ENCODE data around the gene OR5F1. TPM values are rescaled to one million over a fixed set of nuclear protein-coding genes. Genes with fewer than 3 reads are reported as not detected.

The OR5F1 gene
- total RNA-seq = not detected
- long read RNA-seq = 0 reads

DNA sequence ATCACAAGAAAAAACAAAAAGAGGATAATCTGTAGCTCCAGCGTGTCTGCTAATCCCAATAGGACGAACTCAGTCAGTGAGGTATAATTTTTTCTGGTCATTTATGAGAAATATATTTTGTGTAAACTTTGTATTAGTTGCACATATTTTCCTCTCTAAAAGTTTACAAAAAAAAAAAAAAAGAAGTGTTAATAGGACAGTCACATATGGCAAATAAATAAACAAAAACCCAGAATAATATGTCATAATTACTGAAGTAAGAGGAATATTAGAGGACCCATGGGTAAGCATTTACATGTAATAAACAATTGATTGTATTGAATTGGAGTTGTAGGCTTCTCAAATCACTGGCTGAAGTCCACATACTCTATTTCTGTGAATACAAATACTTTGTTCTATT, at the start of gene OR5F1:
Gene OR5F1 (minus strand): TSS at position 101 of the 400 bp plus-strand sequence. CDS start 0 bp downstream, at position 101.
- no peak for ATAC-seq
- intact Hi-C loops (cut with micrococcal nuclease) = no loop called here
- DNase-seq = no peak

DNA sequence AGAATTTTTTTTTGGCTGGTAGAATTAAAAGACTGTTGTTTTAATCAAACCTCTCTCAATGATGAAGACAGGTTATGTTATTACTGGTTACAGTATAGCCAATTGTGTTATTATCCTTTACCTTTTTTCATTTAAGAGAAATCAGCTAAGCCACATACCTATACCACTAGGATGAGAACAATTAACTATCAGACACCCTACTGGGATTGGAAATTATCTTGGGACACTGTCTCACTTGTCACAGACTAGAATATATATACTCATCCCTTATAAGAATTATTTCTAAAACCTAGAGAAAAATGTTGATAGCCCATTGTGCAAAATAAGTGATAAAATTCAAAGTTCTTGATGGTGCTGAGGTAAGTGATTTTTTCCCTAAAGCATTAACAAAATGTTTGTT, 32.9 kb upstream of the OR5F1 start, which contains the start of gene OR5AS1:
Gene OR5AS1 (plus strand): TSS at position 301 of the 400 bp plus-strand sequence. CDS start 2,765 bp downstream, outside the sequence.
- intact Hi-C loops (cut with micrococcal nuclease) = no loop called here
- DNase-seq (no peak), ATAC-seq (no peak)

DNA sequence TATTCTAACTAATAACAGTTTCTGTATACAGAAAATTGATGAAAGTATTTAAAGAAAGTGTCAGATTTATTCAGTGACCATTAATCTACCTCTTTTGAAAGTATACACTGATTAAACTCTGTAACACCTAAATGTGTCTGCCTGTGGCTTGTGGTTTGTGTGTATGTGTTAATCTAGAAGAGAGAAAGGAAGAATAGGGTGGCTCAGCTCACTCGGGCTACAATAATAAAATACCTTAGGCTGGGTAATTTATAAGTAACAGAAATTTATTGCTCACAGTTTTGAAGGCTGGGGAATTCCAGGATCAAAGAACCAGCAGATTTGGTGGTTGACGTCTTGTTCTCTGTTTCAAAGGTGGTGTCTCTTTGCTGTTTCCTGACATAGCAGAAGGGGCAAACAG, 19.4 kb upstream of the OR5F1 start:
- intact Hi-C loops (cut with micrococcal nuclease) = no loop called here
- no peak for DNase-seq
- ATAC-seq = no peak

DNA sequence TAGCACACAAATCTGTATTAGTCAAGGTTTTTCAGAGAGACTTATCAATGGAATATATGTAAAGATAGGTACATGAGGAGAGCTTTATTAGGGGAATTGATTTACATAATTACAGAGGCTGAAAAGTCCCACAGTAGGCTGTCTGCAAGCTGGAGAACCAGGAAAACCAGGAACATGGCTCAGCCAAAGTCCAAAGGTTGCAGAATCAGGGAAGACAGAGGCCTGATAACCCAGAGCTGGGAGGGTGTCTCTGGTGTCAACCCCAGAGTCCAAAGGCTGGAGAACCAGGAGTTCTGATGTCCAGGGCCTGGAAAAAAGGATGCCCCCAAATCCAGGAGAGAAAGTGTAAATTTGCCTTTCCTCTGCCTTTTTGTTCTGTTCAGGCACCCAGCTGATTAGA, 16.3 kb upstream of the OR5F1 start:
- intact Hi-C loops (cut with micrococcal nuclease) = no loop called here
- DNase-seq (no peak), ATAC-seq (no peak)

DNA sequence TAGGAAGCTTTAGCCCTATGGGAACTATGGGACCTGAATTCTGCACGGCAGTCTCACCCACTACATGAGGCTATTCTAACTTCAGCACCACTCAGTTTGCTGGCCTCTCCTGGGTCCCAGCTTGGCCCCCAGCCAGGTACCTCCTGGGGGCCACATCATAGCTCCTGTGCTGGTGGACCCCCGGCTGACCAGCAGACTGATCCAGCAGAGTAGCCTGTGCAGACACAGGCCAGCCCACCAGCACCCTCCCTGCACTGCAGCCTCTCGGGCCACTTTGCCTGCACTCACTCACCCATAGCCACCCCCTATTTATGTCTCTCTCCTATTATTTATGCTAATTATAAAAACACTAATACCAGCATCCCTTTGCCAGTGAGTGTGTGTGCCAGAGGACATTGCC, 23.5 kb downstream of the OR5F1 start:
- intact Hi-C loops (cut with micrococcal nuclease) = no loop called here
- ATAC-seq (no peak), DNase-seq (no peak)

DNA sequence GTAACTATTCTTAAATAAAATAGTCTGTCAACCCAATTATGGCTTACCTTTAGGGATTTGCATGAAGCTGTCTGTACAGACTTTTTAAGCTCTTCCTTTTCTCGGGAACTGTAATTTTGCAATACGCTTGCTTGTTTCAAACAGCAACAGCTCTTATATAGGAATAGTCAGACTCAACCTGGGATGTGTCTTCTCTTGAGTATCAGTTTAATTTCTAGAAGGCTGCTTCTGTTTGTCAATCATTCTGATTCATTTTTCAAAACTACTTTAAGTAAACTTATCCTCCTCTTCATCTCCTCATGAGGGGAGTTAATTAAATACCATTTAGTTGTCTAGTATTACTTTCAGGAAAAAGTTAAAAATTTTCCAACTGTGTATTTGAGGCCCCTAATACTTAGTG, 24.6 kb downstream of the OR5F1 start, which contains the start of gene OR10AG1:
Gene OR10AG1 (minus strand): TSS at position 101 of the 400 bp plus-strand sequence. CDS start 38 bp downstream, at position 63.
- intact Hi-C loops (cut with micrococcal nuclease) = no loop called here
- no peak for ATAC-seq
- DNase-seq = no peak

DNA sequence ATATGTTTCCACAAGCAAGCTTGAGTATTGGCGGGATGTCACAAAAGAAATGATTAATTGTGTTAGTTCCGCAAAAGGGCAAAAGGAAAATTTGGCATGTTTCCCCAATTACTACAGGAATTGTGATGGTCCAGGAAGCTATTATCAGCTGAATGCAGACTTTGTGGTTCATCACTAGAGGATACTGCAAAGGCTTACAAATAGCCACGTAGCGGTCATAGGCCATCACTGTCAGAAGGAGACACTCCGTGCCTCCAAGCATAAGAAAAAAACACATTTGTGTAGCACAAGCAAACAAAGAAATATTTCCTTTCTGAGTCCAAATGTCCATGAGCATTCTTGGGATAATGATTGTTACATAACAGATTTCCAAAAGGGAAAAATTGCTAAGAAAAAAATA, 26.5 kb downstream of the OR5F1 start:
- intact Hi-C loops (cut with micrococcal nuclease) = no loop called here
- DNase-seq = no peak

DNA sequence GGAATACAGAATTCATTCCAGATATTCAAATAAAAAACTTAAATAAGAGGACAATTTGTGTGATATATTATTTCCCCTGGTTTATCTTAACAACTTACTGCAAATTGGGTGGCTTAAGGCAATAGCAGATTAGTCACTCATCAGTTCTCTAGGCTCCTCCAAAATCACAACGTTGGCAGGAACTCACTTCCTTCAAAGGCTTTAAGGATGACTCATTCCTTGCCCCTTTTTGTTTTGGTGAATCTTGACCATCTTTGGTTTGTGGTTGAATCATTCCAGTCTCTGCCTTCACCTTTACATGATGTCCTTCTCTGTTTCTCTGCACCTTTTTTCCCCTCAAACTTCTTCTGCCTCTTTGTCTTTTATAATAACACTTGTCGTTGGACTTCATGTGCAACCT, 28.0 kb downstream of the OR5F1 start:
- ATAC-seq (no peak), DNase-seq (no peak)
- intact Hi-C loops (cut with micrococcal nuclease) = no loop called here

More for the DNA sequence above, 26.5 kb downstream of the OR5F1 start:
- no peak for ATAC-seq

DNA sequence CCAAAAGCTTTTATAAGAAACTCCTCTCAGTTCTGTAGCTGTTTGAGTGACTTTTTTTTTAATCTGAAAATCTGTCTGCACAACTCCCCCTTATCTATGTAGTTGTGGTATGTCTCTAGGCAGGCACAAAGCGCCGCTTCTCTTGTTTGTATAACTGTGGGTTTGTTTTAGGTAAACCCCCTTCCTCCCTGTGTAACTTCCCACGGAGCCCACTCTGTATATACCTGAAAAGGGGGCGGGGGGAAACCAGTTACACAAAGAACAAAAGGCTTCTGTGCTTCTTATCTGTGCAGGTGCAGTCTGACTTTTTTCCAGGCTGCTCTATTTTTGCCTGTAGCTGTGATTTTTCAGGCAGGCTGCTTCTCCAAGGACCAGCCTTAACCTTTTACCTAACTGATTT, 37.9 kb downstream of the OR5F1 start:
- intact Hi-C loops (cut with micrococcal nuclease) = no loop called here
- no peak for ATAC-seq
- DNase-seq = no peak

DNA sequence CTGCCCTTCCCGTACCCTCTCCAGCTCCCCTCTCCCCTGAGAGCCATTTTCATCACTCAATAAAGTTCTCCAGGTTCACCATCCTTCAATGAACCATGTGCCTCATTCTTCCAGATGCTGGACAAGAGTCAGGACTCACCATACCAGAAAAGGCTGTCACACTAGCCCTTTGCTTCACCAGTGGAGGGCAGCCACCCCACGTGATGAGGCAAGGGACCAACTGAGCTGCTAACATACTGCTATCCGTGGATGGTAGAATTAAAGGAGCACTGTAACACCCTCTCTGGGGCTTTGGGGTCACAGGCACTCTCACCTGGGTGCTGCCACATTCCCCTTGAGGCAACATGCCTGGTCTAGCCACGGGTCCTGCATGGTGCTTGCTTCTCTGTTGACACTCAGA, 45.1 kb downstream of the OR5F1 start:
- intact Hi-C loops (cut with micrococcal nuclease) = loop anchor here (10.0 kb wide), 1 partner anchor 835 kb away; no protein-coding TSS in a partner anchor
- DNase-seq (no peak), ATAC-seq (no peak)

Other genes with a start within 250 kb of the OR5F1 start
- not detected for gene OR5D13, start 221.2 kb downstream of the OR5F1 start, total RNA-seq
- gene OR5D14, start 199.1 kb downstream of the OR5F1 start, total RNA-seq = not detected
- not detected for gene OR5L1, start 183.3 kb downstream of the OR5F1 start, total RNA-seq
- not detected for gene OR5D18, start 175.0 kb downstream of the OR5F1 start, total RNA-seq
- not detected for gene OR5L2, start 167.4 kb downstream of the OR5F1 start, total RNA-seq
- not detected for gene OR5D16, start 155.9 kb downstream of the OR5F1 start, total RNA-seq
- not detected for gene TRIM51, start 111.3 kb downstream of the OR5F1 start, total RNA-seq
- not detected for gene OR5W2, start 80.0 kb downstream of the OR5F1 start, total RNA-seq
- gene OR5I1, start 58.2 kb downstream of the OR5F1 start, total RNA-seq = not detected
- gene OR10AG1, start 24.7 kb downstream of the OR5F1 start, total RNA-seq = not detected
- gene OR5AS1, start 33.0 kb upstream of the OR5F1 start, total RNA-seq = not detected
- gene OR8I2, start 98.7 kb upstream of the OR5F1 start, total RNA-seq = not detected
- not detected for gene OR8H2, start 109.1 kb upstream of the OR5F1 start, total RNA-seq
- not detected for gene OR8H3, start 127.7 kb upstream of the OR5F1 start, total RNA-seq
- not detected for gene OR8J3, start 145.6 kb upstream of the OR5F1 start, total RNA-seq
- not detected for gene OR8K5, start 165.7 kb upstream of the OR5F1 start, total RNA-seq
- gene OR5J2, start 182.0 kb upstream of the OR5F1 start, total RNA-seq = not detected
- gene OR5T2, start 239.6 kb upstream of the OR5F1 start, total RNA-seq = not detected